ENCODE data around the gene MOSPD3.

GRCh38 chr7:100567031-100567730, 45.2 kb upstream of the MOSPD3 start:
- TF ChIP-seq POLR2AphosphoS5 (IDR thresholded peaks at IDR 0.05; ENCODE audit: low read depth, low read length) (no peak), POLR2A (IDR thresholded peaks at IDR 0.05; ENCODE audit: low read depth, low read length) (no peak; the same call in 1 of the 2 replicates), TAF1 (IDR thresholded peaks at IDR 0.05; ENCODE audit: low read depth, low read length) (no peak), SPI1 (IDR thresholded peaks at IDR 0.05; ENCODE audit: low read depth, low read length) (no peak)
